Measurements from ENCODE around the gene SDHAF2. TPM values are rescaled to one million over a fixed set of nuclear protein-coding genes. Genes with fewer than 3 reads are reported as not detected.

Gene SDHAF2
- polyA plus RNA-seq, 4 donors: 43.9 to 63.0 (median 52.1) TPM

DNA sequence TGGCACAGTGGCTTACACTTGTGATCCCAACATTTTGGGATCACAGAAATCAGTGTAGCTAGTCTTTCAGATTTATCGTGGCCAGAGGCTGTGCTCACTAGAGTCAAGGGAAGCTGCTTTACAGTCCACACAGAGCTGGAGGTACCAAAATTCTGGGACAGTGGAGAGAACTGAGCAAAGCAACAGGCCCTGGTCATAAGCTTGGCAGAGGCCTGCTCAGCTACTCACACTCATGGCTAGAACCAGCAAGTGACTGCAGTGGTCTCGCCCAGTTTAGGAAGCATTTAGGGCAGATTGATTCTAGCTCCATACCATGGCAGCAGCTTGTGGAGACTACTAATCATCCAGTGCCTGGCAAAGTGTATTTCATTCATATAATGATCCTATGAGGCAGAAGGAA lies 28.8 kb upstream of the SDHAF2 start:
- Histone ChIP-seq H3K9me3 (ENCODE audit: control insufficient read depth in 2 of 2, insufficient read depth in 1 of 2, low read depth in 1 of 2, low read length in 1 of 2) (no peaks in the 10 kb centered on the region), H3K4me3 (ENCODE audit: low read depth in 1 of 3, low read length in 3 of 3) (no peak overlapping the region), H3K27me3 (ENCODE audit: control insufficient read depth in 3 of 3, insufficient read depth in 3 of 3, low read length in 3 of 3) (no peaks in the 10 kb centered on the region), H3K27ac (ENCODE audit: low read depth in 1 of 3, low read length in 2 of 3) (no peak overlapping the region), H3K36me3 (ENCODE audit: control insufficient read depth in 3 of 3, insufficient read depth in 2 of 3, low read depth in 1 of 3, low read length in 3 of 3) (peaks cover 13 to 50% (median 30%) of the 10 kb centered on the region in 3 donors), H3K4me1 (ENCODE audit: control insufficient read depth in 3 of 3, insufficient read depth in 2 of 3, low read depth in 1 of 3, low read length in 2 of 3) (no peaks in the 10 kb centered on the region)
- FAIRE-seq (no peak), DNase-seq (no peak)
- WGBS, 3 donors: 89 to 97% (median 97%) methylated on average over 2 of the region's 2 CpGs

DNA sequence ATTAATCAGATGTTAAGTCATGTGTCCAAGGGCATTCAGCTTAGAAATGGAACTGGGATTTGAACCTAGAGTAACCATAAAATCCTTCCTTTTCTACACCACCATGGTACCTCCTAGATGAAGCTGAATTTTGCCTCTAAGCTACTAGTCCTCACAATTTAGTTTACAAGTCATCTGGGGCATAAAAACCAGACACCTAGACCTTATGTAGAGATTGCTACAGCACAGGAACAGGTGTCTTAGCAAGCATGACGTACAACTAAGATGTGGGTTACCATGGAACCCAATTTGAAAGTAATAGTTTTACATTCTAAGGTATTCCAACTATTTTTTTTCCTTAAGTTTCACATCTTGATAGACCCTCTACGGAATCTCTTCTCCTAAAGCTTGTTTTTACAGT lies 28.4 kb upstream of the SDHAF2 start:
- Histone ChIP-seq H3K36me3 (ENCODE audit: control insufficient read depth in 3 of 3, insufficient read depth in 2 of 3, low read depth in 1 of 3, low read length in 3 of 3) (peaks cover 14 to 46% (median 31%) of the 10 kb centered on the region in 3 donors), H3K27ac (ENCODE audit: low read depth in 1 of 3, low read length in 2 of 3) (no peak overlapping the region), H3K4me3 (ENCODE audit: low read depth in 1 of 3, low read length in 3 of 3) (no peak overlapping the region), H3K9me3 (ENCODE audit: control insufficient read depth in 2 of 2, insufficient read depth in 1 of 2, low read depth in 1 of 2, low read length in 1 of 2) (no peaks in the 10 kb centered on the region), H3K27me3 (ENCODE audit: control insufficient read depth in 3 of 3, insufficient read depth in 3 of 3, low read length in 3 of 3) (no peaks in the 10 kb centered on the region), H3K4me1 (ENCODE audit: control insufficient read depth in 3 of 3, insufficient read depth in 2 of 3, low read depth in 1 of 3, low read length in 2 of 3) (no peaks in the 10 kb centered on the region)
- FAIRE-seq (no peak), DNase-seq (no peak)
- 88 to 100% (median 94%) methylated on average over 2 of the region's 2 CpGs for WGBS, 3 donors

- H3K4me3 ChIP-seq (ENCODE audit: low read depth in 1 of 3, low read length in 3 of 3): no peak overlapping the region
- peaks cover 24 to 46% (median 26%) of the 10 kb centered on the region in 3 donors for H3K36me3 ChIP-seq (ENCODE audit: control insufficient read depth in 3 of 3, insufficient read depth in 2 of 3, low read depth in 1 of 3, low read length in 3 of 3)
- FAIRE-seq (no peak), DNase-seq (no peak)
- whole genome bisulfite sequencing, 3 donors: 94 to 97% (median 95%) methylated on average over 1 of the region's 1 CpG
- no peaks in the 10 kb centered on the region for H3K9me3 ChIP-seq (ENCODE audit: control insufficient read depth in 2 of 2, insufficient read depth in 1 of 2, low read depth in 1 of 2, low read length in 1 of 2)
- H3K4me1 ChIP-seq (ENCODE audit: control insufficient read depth in 3 of 3, insufficient read depth in 2 of 3, low read depth in 1 of 3, low read length in 2 of 3): no peaks in the 10 kb centered on the region
- H3K27ac ChIP-seq (ENCODE audit: low read depth in 1 of 3, low read length in 2 of 3): no peak overlapping the region
- no peaks in the 10 kb centered on the region for H3K27me3 ChIP-seq (ENCODE audit: control insufficient read depth in 3 of 3, insufficient read depth in 3 of 3, low read length in 3 of 3)
Observed at GRCh38 chr11:61403658-61404057, 26.3 kb upstream of the SDHAF2 start.

DNA sequence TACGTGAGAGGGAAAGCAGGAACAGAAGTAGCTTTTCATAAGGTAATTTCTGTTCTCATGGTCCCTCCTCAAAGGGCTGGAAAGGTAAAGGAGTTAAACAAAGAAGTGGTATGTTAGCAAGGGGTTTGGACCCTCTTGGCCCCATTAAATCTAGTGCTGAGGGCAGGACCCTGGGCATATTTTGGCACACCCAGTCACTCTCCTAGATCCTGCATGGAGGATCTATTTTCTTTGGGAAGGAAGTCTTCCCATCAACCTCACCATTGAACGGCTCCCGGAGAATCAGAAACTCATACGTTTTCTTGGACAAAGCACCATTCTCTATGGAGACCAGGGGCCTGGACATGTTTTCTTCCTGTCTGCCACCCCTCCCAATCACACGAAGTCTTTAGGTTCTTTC lies 25.8 kb upstream of the SDHAF2 start:
- H3K36me3 ChIP-seq (ENCODE audit: control insufficient read depth in 3 of 3, insufficient read depth in 2 of 3, low read depth in 1 of 3, low read length in 3 of 3): peaks cover 21 to 49% (median 26%) of the 10 kb centered on the region in 3 donors
- no peaks in the 10 kb centered on the region for H3K4me1 ChIP-seq (ENCODE audit: control insufficient read depth in 3 of 3, insufficient read depth in 2 of 3, low read depth in 1 of 3, low read length in 2 of 3)
- WGBS, 3 donors: 74 to 88% (median 84%) methylated on average over 5 of the region's 5 CpGs
- no peak overlapping the region for H3K4me3 ChIP-seq (ENCODE audit: low read depth in 1 of 3, low read length in 3 of 3)
- no peak for FAIRE-seq
- peak overlapping the region in 1 of 3 donors; percentile 5 for H3K27ac ChIP-seq (ENCODE audit: low read depth in 1 of 3, low read length in 2 of 3)
- H3K27me3 ChIP-seq (ENCODE audit: control insufficient read depth in 3 of 3, insufficient read depth in 3 of 3, low read length in 3 of 3): no peaks in the 10 kb centered on the region
- no peak for DNase-seq
- H3K9me3 ChIP-seq (ENCODE audit: control insufficient read depth in 2 of 2, insufficient read depth in 1 of 2, low read depth in 1 of 2, low read length in 1 of 2): no peaks in the 10 kb centered on the region

DNA sequence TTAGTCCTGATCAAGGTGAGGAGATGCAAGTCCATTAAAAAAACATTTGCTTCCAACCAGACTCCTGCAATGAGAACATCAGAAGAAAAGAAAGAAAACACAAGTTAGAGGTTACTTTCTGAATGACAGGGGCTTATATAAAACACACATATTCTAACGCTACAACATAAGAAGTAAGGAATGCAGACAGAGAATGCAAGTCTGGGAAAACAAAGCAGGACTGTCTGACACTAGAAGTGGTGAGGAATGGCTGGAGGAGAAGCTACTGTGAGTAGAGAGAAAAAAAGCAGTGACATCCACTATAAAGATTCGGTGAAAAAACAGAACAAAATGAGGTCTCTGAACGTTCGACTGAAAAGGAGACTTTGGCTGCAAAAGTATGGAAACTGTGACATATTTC lies 25.3 kb upstream of the SDHAF2 start:
- Histone ChIP-seq H3K27me3 (ENCODE audit: control insufficient read depth in 3 of 3, insufficient read depth in 3 of 3, low read length in 3 of 3) (no peaks in the 10 kb centered on the region), H3K4me1 (ENCODE audit: control insufficient read depth in 3 of 3, insufficient read depth in 2 of 3, low read depth in 1 of 3, low read length in 2 of 3) (no peaks in the 10 kb centered on the region), H3K27ac (ENCODE audit: low read depth in 1 of 3, low read length in 2 of 3) (no peak overlapping the region), H3K9me3 (ENCODE audit: control insufficient read depth in 2 of 2, insufficient read depth in 1 of 2, low read depth in 1 of 2, low read length in 1 of 2) (no peaks in the 10 kb centered on the region), H3K36me3 (ENCODE audit: control insufficient read depth in 3 of 3, insufficient read depth in 2 of 3, low read depth in 1 of 3, low read length in 3 of 3) (peaks cover 23 to 47% (median 26%) of the 10 kb centered on the region in 3 donors), H3K4me3 (ENCODE audit: low read depth in 1 of 3, low read length in 3 of 3) (no peak overlapping the region)
- WGBS, 3 donors: 83 to 90% (median 86%) methylated on average over 4 of the region's 4 CpGs
- no peak for DNase-seq
- FAIRE-seq: no peak

DNA sequence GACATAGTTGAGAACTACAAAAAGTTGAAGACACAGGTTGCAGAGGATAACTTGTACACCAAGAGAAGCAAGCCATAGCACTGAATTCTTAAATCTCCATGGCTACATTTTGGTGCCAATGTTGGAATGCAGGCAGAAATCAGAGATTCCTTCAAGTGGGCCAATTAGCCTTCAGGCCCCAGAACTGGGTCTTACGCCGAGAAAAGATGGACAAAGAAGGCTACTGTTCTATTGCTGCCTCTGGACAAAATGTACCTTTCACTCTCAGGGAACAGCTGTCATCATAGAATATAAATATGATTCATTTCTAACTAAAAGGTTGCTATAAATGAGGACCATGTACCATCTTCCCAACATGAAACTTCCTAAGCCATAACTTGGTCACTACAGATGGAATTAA lies 23.9 kb upstream of the SDHAF2 start:
- FAIRE-seq: no peak
- peaks cover 26 to 54% (median 33%) of the 10 kb centered on the region in 3 donors for H3K36me3 ChIP-seq (ENCODE audit: control insufficient read depth in 3 of 3, insufficient read depth in 2 of 3, low read depth in 1 of 3, low read length in 3 of 3)
- no peak overlapping the region for H3K27ac ChIP-seq (ENCODE audit: low read depth in 1 of 3, low read length in 2 of 3)
- DNase-seq: no peak
- no peaks in the 10 kb centered on the region for H3K4me1 ChIP-seq (ENCODE audit: control insufficient read depth in 3 of 3, insufficient read depth in 2 of 3, low read depth in 1 of 3, low read length in 2 of 3)
- 95 to 97% (median 95%) methylated on average over 2 of the region's 2 CpGs for WGBS, 3 donors
- no peaks in the 10 kb centered on the region for H3K9me3 ChIP-seq (ENCODE audit: control insufficient read depth in 2 of 2, insufficient read depth in 1 of 2, low read depth in 1 of 2, low read length in 1 of 2)
- H3K4me3 ChIP-seq (ENCODE audit: low read depth in 1 of 3, low read length in 3 of 3): no peak overlapping the region
- no peaks in the 10 kb centered on the region for H3K27me3 ChIP-seq (ENCODE audit: control insufficient read depth in 3 of 3, insufficient read depth in 3 of 3, low read length in 3 of 3)

DNA sequence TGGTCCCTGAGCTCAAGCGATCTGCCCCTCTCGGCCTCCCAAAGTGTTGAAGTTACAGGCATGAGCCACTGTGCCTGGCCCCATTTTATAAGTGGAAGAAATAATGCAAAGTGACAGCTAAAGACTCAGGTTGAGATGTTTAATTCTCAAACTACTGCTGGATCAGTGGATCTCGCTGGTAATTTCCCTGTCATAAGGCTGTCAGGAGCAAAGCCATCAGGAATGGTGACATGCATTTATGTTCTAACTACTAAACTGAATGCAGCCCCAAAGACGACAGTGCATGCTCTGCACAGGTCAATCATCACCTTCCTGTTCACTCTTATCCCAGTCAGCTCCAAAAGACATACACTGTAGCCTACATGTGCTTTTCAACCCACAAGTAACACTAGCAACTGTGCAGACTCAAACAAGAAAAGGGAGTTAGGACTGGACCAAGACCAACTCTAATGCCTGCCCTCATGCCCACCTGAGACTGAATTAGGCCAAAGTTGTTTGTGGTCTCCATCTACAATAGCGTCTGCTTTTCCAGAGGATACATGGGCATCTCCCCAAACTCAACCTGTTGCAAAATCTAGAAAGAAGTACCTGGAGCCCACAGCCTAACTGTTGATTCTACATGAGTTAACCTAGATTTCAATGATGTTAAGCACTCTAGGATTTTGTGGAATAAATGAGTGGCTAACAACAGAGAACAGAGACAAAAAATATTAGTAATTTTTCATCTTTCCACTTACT lies 22.8 kb upstream of the SDHAF2 start:
- H3K27me3 ChIP-seq (ENCODE audit: control insufficient read depth in 3 of 3, insufficient read depth in 3 of 3, low read length in 3 of 3): no peaks in the 10 kb centered on the region
- no peak overlapping the region for H3K4me3 ChIP-seq (ENCODE audit: low read depth in 1 of 3, low read length in 3 of 3)
- H3K27ac ChIP-seq (ENCODE audit: low read depth in 1 of 3, low read length in 2 of 3): peak overlapping the region in 1 of 3 donors; percentile 14
- WGBS, 3 donors: 94 to 95% (median 95%) methylated on average over 5 of the region's 5 CpGs
- peaks cover 32 to 58% (median 41%) of the 10 kb centered on the region in 3 donors for H3K36me3 ChIP-seq (ENCODE audit: control insufficient read depth in 3 of 3, insufficient read depth in 2 of 3, low read depth in 1 of 3, low read length in 3 of 3)
- no peak for DNase-seq
- FAIRE-seq: no peak
- no peaks in the 10 kb centered on the region for H3K4me1 ChIP-seq (ENCODE audit: control insufficient read depth in 3 of 3, insufficient read depth in 2 of 3, low read depth in 1 of 3, low read length in 2 of 3)
- no peaks in the 10 kb centered on the region for H3K9me3 ChIP-seq (ENCODE audit: control insufficient read depth in 2 of 2, insufficient read depth in 1 of 2, low read depth in 1 of 2, low read length in 1 of 2)

- DNase-seq (no peak), FAIRE-seq (no peak)
- Histone ChIP-seq H3K36me3 (ENCODE audit: control insufficient read depth in 3 of 3, insufficient read depth in 2 of 3, low read depth in 1 of 3, low read length in 3 of 3) (peaks cover 29 to 65% (median 45%) of the 10 kb centered on the region in 3 donors), H3K4me1 (ENCODE audit: control insufficient read depth in 3 of 3, insufficient read depth in 2 of 3, low read depth in 1 of 3, low read length in 2 of 3) (no peaks in the 10 kb centered on the region), H3K9me3 (ENCODE audit: control insufficient read depth in 2 of 2, insufficient read depth in 1 of 2, low read depth in 1 of 2, low read length in 1 of 2) (no peaks in the 10 kb centered on the region), H3K27ac (ENCODE audit: low read depth in 1 of 3, low read length in 2 of 3) (no peak overlapping the region), H3K27me3 (ENCODE audit: control insufficient read depth in 3 of 3, insufficient read depth in 3 of 3, low read length in 3 of 3) (no peaks in the 10 kb centered on the region), H3K4me3 (ENCODE audit: low read depth in 1 of 3, low read length in 3 of 3) (no peak overlapping the region)
- 73 to 80% (median 79%) methylated on average over 9 of the region's 9 CpGs for WGBS, 3 donors
Observed at GRCh38 chr11:61411589-61411988, 18.3 kb upstream of the SDHAF2 start.

GRCh38 chr11:61413496-61413895 lies 16.4 kb upstream of the SDHAF2 start:
- Histone ChIP-seq H3K27ac (ENCODE audit: low read depth in 1 of 3, low read length in 2 of 3) (no peak overlapping the region), H3K36me3 (ENCODE audit: control insufficient read depth in 3 of 3, insufficient read depth in 2 of 3, low read depth in 1 of 3, low read length in 3 of 3) (peaks cover 38 to 54% (median 38%) of the 10 kb centered on the region in 3 donors), H3K4me1 (ENCODE audit: control insufficient read depth in 3 of 3, insufficient read depth in 2 of 3, low read depth in 1 of 3, low read length in 2 of 3) (no peaks in the 10 kb centered on the region), H3K27me3 (ENCODE audit: control insufficient read depth in 3 of 3, insufficient read depth in 3 of 3, low read length in 3 of 3) (no peaks in the 10 kb centered on the region), H3K4me3 (ENCODE audit: low read depth in 1 of 3, low read length in 3 of 3) (no peak overlapping the region), H3K9me3 (ENCODE audit: control insufficient read depth in 2 of 2, insufficient read depth in 1 of 2, low read depth in 1 of 2, low read length in 1 of 2) (no peaks in the 10 kb centered on the region)
- 62 to 76% (median 65%) methylated on average over 3 of the region's 3 CpGs for WGBS, 3 donors
- DNase-seq: no peak
- FAIRE-seq: no peak

Measured in small intestine (tissue), 7 donors.